ENCODE results near the gene SV2B.
"Not testable (repeated sequence)": the region's sequence is repeated elsewhere in the genome, so short reads cannot be mapped to it uniquely, and the experiment has no call there.

Gene SV2B

GRCh38 chr15:91329914-91330313, 229.9 kb downstream of the SV2B start:
- no peak for DNase-seq

DNA sequence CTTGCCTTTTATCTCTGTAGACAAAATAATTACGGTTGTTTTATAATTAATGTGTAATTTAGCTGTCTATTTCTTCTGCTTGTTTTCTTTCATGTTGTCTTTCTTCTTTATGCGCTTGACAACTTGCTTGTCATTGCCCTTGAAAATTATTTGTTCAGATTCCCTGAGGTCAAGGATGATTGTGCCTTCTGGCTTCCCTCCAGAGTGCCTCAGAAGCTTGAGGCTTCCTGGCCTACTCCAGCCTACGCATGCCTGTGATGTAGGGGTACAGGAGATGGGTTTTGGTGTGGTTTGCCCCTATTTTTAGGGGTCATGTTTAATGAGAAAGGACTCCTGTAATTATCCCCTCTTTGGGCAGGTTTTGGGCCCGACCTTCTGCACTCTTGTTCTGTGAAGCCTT, 231.5 kb downstream of the SV2B start:
- DNase-seq = no peak

- DNase-seq = no peak
These were observed 235.6 kb downstream of the SV2B start for GRCh38 chr15:91335702-91336101.

DNA sequence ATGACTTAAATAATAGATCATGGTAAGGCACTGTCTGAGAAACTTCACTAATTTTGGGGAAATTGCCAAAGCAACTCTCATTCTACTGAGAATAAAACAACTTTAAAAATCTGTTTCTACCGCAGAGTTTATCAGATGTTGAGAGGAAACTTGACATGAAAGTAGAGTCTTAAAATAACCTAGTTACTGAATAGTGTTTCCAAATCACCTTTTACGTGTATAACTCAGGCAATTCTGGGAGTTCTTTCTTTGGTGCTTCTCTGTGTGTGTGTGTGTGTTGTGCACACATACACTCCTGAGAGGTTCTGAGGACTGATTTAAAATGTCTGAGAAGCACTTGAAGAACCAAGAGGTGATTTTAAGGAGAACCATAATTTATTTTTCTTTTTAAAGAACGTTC, 236.6 kb downstream of the SV2B start:
- no peak for DNase-seq

DNA sequence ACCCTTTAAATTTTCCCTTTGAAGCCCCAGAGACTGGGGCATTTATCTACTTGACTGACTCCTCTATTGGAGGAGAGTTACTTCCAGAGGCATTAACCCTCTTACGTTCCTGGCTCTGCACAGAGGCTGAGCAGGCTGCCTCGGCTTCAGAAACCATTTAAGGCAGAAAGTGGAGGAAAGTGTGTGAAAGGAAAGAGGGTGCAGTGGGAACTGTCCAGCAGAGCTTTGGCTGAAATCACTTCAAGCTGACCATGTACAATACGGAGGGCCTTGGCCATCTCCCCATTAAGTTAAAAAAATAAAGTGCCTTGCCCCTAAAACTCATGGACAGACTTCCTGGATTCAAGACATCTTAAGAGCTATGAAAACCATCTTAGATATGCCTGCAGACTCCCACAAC, 238.7 kb downstream of the SV2B start:
- no peak for DNase-seq

GRCh38 chr15:91342097-91342496, 242.0 kb downstream of the SV2B start:
- DNase-seq = no peak

DNA sequence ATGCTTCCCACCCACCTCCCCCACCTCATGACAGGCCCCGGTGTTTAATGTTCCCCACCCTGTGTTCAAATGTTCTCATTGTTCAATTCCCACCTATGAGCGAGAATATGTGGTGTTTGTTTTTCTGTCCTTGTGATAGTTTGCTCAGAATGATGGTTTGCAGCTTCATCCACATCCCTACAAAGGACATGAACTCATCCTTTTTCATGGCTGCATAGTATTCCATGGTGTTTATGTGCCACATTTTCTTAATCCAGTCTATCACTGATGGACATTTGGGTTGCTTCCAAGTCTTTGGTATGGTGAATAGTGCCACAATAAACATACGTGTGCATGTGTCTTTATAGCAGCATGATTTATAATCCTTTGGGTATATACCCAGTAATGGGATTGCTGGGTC, 244.9 kb downstream of the SV2B start:
- DNase-seq = not testable (repeated sequence)

- no peak for DNase-seq
These were observed 245.7 kb downstream of the SV2B start for GRCh38 chr15:91345736-91346135.

DNA sequence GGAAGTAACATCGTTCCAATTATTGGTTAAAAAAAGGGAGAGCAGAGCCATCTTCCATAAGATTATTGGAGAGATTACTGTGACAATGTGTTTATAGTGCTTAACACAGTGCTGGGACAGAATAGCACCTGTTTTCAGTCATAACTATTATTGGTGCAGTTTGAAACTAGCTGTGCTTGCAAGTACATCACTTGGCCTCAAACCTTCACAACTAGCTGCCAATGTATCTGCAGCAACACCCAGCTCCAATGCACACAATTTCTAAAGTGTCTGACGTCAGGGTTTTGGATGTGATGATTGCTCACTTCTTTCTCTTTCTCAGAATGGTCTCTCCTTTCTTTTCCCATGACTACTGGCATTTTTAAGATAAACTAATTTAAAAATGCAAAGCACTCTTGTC, 246.2 kb downstream of the SV2B start:
- DNase-seq = no peak

- no peak for DNase-seq
These were observed 248.9 kb downstream of the SV2B start for GRCh38 chr15:91348752-91349500.
